NCI-H1105 treated with DMSO at 0.1 percent for 48 hours (cell line): Measurements from ENCODE around the gene TMUB1.

Experiments
- DNase-seq: peaks from one replicate; lab custom pipeline; 2025; lab: John Stamatoyannopoulos, UW

TMUB1 gene

DNA sequence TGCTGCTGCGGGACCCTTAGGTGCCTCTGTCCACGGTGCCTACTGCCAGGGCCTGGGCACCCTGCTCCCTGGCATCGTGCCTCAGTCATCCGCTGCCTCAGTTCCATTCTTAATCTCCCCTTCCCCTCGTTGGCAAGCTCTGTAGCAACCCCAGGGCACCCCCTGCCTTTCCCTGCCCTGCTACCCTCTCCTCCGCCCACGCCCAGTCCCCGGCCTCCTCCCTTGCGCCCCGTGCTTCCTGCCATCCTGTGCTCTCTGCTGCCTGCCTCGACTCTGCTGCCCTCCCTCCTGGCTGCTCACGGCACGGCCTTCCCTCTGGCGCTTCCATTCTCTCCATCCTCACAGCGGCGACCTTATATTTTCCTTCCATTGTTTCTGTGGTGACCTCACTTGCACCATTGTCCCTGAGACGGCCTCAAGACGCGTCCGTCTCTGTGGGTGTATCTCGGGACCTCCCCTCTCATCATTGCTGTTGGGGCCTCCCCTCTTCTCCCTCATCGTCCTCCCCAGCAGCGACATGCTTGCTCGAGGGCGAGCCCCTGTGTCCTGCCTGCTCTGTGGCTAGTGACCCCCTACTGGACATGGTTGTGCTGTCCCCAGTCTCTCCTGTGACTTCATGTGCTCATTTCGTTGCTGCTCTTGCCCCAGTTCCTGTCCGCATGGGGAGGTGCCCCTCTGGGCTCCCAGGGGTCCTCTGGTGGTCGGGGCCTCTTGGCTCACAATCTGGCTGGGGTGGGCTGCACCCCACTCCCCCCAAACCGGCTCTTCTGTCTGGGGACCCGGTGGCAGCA is 38.3 kb upstream of the TMUB1 start:
- no peak for DNase-seq

DNA sequence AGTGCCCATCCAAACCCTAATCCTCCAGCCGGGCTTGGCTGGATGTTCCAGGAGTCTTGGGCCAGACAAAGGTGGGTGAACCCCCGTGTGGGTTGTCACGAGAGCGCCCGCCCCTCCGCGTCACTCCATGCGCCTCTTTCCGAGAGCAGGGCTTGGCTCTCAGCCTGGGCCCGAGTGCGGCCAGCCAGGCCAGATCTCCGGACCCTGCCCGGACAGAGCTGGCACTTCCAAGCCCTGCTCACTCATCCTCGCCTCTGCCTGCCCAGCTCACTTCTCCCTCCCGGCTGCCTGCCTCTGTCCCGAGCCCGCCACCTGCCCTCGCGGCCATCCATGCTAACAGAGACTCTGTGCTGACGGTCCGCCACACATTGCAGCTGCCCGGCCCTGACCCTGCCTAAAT is 37.6 kb upstream of the TMUB1 start:
- no peak for DNase-seq

DNA sequence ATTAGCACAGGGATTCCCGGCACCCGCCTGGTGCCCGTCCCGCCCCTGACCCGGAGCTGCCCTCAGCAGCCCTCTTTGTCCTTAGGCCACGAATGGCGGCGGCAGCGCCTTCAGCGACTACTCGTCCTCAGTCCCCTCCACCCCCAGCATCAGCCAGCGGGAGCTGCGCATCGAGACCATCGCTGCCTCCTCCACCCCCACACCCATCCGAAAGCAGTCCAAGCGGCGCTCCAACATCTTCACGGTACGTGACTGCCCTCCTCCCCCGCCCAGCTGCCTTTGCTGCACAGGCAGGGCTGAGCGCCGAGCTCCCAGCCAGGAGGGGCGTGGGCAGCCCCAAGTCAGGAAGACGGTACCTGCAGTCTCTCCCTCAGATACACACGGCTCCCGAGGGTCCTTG is 36.6 kb upstream of the TMUB1 start:
- no peak for DNase-seq

DNA sequence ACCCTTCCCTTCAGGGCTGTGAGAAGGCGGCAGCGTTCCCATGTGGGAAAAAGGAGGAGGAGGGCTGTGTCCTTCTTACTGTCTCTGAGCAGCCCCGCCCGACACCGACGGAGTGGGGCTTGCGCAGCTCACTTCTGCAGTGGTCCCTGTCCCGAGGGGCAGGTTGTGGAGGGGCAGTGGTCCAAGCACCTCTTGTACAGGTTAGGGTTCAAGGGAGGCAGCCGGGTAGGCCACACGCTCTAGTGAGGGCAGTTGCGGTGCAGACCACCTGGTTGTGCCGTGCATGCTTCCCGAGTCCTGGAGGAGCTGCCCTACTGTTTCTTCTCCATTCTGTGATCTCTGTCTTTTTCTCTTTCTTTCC is 35.7 kb upstream of the TMUB1 start:
- DNase-seq: no peak

DNA sequence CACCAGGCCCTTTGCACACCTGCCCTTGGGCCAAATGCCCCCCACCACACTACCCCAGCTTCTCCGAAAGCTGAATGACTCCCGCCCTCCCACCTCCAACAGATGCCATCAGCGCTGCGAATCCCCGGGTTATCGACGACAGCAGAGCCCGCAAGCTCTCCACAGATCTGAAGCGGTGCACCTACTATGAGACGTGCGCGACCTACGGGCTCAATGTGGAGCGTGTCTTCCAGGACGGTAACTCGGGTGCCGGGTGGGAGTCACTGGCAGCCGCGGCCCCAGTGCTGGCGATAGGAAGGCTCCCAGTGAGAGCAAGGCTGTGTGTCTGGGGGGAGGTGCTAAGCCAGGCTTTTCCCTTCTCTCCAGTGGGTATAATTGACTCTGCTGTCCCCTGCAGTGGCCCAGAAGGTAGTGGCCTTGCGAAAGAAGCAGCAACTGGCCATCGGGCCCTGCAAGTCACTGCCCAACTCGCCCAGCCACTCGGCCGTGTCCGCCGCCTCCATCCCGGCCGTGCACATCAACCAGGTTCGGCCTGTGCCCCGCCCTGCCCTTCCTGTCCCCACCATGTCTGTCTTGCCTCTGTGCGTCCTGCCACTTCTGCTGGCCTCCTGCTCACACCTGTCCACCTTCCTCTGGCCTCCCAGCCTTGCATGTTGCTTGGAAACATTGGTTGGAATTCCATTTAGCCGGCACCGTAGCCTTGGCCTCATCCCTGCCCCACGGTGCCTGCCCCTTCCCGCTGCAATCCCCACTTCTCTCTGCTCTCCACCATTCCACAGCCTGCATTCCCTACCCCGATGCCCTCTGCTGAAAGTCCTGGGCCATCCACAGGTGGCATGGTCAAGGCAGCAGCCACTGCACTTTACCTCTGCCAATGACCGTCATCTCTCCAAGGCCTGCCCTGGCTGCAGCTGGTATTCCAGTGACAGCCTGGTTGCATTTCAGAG is 35.1 kb upstream of the TMUB1 start:
- DNase-seq: no peak

DNA sequence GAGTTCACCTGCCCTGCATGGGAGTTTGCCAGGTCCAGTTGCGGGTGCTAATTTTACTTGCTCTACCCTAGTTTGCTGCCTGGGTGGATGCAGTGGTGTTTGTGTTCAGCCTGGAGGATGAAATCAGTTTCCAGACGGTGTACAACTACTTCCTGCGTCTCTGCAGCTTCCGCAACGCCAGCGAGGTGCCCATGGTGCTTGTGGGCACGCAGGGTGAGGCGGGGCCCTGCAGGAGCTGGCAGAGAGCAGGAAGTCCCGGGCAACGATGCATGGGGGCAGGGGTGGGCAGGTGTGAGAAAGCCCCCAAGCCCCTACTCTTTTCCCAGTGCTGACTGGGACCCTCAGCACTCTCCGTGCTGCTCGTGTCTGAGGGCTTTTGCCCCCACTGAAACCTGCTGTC is 34.3 kb upstream of the TMUB1 start:
- DNase-seq: no peak

DNA sequence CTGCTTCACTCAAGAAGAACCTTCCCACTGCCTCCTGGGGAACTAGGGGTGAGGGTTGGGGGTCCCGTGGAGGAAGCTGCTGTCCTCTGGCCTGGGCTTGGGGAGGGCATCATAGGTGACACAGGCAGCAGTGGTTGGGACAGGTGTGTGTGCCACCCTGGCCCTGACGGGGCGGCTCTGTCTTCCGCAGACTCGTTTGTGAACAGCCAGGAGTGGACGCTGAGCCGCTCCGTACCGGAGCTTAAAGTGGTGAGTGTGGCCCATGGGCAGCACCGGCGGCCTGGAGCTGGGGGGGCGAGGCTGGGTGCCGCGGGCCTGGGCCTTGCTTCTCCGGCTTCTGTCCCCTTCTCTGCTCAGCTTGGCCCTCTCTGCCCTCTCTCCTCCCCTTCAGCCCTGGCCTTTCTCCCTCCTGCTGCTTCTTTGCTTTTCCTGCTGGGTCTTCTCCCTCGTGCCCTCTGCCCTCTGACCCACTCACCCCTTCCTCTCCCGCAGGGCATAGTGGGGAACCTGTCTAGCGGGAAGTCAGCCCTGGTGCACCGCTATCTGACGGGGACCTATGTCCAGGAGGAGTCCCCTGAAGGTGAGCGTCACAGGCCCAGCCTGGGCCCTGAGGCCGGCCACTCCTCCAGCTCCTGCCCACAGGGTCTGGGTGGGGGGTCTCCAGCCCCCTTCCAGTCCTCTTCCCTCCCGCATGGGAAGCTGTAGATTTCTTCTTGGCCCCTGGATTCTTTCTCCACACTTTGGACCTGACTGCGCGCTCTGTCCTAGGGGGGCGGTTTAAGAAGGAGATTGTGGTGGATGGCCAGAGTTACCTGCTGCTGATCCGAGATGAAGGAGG is 33.5 kb upstream of the TMUB1 start:
- DNase-seq: no peak

DNA sequence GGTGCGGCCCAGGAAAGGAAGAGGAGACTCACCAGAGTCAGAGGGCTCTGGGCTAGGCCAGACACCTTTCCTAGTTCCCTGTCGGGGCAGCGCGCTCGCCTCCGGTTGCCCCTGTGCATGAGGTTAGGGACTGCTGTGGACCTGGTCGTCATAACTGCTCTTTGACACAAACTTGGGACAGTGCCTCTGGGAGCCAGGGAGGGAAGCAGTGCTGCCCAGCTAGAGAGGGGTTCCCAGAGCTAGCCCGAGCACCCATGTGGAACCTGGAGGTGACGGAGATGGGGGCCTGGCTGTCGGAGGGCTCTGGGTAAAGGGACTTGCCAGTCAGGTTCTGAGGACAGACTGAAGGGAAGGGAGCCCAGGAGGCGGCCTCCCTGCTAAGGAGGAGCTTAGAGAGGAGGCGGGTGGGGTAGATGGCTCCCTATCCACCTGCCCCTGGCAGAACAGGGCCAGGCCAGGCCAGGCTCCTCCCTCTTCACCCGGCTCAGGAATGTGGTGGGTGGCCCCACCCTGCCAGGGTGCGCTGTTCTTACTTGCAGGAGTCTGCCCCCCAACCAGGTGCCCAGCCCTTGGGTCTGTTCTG is 32.6 kb upstream of the TMUB1 start:
- no peak for DNase-seq

DNA sequence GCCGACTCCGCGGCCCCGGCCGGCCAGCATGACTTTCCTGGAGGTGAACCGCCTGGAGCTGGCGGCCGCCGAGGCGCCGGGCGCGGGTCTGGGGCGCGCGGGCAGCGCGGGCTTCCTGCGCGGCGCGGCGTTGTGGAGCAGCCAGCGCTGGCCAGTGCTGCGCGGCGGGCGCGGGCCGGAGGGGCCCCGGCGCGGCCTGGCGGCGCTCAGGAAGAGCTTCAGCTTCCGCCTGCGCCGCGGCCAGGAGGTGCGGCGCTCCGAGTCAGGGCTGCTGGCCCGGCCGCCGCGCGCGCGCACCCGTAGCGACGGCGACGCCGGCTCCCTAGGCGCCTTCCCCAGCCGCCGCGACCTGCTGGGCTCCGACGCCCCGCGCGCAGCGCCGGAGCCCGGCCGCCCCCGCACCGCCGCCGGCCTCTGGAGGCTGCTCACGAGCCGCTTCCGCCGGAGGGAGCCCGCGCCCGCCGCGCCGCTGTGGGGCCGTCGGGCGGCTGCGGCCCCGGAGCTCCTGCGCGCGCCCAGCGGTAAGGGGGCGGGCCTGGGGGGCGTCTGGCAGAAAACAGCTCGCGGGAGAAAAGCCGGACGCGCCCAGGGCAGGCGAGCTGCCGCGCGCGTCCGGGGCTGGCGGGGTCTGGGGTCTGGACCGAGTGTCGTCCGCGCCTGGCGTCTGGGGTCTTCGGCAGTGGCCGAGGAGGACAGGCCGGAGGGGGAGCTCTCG is 32.0 kb upstream of the TMUB1 start:
- no peak for DNase-seq

DNA sequence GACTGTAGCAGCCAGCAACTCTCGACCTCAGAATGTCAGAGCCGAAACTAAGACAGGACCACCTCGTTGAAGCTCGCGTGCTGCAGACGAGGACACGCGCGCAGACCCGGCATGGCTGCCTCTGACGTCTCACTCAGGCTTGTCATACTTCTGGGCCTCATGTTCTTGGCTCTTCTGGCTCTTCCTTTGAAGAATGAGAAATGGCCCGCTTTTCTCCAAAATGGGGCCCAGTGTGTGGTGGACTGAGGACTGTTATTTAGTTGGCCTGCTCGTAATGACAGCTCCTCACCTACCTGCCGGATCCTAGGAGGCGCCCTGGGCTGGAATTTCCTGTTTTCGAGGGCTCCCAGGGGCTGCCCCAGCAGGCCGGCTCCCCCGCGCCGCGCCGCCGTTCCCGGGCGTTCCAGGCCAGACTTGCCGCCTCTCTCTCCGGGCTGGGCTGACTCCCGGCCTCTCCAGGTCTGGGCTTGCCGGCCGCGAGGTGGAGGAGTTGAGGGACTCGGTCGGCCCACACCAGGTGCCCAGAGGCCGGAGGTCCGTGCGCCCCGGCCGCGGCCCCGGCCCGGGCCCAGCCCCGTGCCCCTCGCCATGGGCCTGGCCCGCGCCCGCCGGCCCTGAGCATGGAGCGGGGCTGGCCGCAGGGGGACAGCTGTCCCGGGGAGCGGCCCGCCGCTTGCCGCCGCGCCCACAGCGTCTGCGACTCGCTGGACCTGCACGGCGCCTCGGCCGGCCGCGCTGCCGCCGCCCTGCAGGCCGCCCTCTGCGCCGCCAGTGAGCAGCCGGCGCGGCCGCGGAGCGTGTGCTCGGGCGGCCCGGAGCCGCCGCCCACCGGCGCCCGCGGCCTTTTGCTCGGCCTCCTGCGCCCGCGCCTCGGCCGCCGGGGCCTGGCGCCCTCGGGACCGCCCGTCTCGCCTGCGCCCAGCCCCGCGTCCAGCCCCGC is 31.1 kb upstream of the TMUB1 start:
- no peak for DNase-seq

DNA sequence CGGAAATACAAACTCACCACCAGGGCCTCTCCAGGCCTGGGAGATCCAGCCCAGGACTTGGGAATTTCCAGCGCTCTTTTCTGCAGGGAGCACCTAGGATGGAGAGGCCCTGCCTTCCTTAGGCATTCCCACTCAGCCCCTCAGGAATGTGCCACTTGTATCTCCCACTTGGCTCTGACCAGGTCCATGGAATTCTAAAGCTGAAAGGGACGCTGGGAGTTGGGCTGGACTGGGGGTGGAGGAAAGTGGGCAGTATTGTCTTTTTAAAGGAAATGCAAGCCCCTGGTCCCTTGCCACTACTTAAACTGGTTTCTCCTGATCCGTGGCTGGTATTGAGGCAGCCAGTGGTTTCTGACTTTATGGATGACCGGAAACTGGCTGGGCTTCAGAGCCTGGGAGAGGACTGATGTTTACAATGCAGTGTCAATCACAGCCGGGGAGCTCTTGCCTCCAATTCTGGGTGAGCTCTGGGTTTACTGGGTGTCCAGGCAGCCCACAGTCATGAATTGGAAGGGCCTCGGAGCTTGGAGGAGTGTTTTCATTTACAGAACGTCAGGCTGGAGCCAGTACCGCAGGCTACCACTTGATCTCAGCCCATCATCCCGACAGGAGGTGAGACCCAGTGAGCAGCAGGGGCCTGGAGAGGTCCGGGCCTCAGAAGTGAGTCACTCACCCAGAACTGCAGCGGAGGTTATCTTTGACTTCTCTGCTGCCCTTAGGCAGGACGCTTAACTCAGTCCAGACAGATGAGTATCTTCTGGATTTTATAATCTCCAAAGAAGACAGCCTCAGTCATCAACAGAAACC is 30.3 kb upstream of the TMUB1 start:
- DNase-seq: no peak

DNA sequence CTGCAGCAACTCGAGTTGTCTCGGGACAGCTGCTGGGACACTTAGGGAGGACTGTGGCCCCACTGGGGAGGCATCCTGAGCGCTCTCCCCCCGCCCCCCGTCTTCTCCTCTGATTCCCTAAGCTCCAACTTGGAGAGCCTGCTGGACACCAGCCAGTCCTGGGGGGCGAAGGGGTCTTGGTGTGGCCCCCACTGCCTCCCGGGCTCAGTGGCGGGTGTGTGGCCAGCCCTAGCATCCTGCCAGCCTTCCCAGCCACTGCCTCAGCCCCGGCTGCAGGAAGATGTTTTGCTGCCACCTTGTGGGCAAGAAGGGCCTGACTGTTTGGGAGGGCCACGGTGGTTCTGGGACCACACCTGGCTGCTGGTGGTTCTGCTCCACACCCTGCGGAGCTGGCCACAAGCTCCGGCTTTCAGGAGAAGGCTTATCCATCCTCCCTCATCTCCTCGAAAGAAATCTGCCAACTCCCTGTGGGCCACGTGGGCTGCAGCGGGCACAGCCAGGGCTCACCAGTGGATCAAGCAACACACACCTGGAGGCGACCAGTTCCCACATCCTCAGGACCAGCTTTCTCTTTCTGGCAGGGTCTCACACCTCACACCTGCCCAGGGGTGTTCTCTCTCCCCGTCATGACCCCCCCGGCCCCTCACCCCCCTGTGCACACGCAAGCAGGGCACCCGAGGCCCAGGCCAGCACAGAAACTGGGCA is 27.8 kb upstream of the TMUB1 start:
- peak; percentile 24 for DNase-seq

DNA sequence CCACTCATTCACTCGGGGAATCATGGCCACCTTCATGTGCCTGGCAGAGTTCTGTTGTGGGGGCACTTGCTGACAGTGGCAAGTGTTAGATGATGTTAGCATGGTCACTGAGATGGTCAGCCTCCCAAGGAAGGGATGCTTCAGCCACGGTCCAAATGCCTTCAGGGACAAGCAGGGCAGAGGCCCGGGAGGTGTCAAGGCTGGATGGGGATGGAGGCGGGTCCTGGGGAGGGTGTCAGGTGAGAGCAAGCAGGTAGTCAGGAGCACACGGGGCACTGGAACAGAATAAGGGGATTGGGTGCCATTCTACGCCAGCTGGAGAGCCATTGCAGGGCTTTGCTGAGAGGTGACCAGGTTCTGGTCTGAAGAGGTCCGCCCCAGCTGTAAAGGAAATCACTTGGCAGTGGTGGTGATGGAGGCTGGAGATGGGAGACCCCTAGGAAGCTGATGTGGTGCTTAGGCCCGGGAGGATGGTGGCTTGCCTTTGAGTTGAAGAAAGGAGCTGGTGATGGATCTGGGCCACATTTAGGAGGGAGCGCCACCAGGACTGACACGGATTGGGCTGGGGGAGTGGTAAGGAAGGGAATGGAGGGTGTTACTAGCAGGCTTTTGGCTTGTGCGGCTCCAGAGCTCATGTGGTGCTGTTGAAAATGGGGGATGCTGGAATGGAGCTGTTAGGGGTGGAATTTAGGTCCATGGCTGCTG is 27.1 kb upstream of the TMUB1 start:
- no peak for DNase-seq

DNA sequence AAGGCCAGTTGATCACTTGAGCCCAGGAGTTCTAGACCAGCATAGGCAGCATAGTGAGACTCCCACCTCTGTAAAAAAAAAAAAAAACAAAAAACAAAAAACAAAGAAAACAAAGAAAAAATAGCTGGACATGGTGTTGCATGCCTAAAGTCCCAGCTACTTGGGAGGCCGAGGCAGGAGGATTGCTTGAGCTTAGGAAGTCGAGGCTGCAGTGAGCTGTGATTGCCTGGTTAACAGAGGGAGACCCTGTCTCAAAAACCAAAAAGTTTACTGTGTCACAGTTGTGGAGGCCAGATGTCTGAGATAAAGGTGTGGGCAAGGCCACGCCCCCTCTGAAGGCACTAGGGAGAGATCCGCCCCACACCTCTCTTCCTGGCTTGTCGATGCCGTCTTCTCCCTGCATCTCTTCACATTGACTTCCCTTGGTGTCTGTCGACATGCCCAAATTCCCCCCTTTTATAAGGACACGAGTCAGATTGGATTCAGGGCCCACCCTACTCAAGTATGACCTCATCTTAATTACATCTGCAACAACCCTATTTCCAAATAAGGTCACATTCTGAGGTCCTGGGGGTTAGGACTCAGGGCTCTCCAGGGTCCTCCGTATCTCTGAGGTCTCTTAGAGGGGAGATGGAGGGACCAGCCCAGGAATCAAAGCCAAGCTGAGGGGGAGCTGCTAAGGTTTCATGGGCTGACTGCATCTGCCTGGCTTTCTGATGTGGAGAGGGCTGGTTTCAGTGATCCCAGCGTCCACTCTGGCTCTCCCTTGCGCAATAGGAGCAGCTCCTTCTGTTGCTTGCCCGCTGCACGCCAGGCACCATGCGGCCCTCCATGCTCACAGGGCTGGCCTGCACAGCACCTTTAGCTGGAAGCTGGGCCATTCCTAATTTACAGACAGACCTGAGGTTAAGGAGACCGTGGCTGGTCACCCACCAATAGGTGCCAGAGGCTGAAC is 26.1 kb upstream of the TMUB1 start:
- no peak for DNase-seq

DNA sequence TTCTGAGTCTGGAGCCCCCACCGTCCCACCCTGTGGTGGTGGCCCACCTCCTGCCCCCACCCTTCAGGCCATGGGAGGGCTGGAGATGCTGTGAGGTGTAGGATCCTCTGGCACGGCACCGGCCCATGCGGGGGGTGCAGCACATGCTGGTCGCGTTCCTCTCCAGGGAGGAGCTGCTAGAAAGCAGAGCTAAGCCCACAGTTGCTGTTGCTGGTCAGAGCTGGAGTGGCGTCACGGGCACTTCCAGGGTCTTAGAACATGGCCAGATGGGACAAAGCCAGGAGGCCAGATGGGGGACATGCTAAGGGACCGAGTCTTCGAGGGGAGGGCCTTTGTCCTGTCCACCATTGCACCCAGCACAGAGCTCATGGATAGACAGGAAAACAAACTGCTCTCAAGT is 24.6 kb upstream of the TMUB1 start:
- no peak for DNase-seq

DNA sequence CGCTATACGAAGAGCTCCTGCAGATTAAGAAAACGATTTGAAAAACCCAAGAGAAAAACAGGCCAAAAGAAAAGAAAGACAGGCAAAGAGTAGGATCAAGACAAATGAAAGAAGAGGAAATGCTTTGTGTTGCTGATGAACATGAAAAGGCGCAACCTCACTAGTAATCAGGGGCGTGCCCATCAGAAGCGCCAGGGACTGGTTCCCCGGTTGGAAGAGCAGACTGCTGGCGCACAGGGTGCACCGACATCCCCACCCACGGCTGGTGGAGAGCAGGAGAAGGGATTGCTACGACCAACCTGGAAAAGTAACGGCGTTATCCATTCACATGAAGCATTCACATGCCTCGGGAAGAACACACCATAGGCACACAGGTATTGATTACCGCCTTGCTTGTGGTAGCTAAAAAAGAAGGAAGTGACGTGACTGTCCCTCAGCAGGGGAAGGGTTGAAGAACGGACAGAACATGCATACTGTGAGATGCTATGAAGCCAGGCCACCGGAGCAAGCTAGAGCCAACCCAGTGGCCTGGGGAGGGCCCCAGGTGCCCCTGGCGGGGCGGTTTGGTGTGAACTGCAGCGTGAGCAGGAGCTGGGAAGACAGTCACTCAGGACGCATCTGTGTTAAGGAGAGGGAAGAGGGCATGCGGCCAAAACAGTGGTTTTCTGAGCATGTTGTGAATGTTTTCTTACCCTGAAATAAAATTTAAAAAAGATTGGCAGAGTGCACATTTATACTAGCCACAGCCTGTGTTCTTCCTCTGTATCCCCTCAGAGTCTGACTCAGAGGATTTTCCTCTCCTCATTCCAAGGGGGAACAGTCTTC is 21.3 kb upstream of the TMUB1 start:
- no peak for DNase-seq
